Retinal pigment epithelial cell (primary cell): ENCODE data around the gene KDM5C.

Experiments
- DNase-seq: peaks from one replicate; pipeline ENCODE4 v3.0.0-alpha.2; 2010; ENCODE audit warnings: low read depth
- H3K4me3 ChIP-seq: 2 replicates; pipeline ENCODE4 v1.5.1; 2011; ENCODE audit warnings: mild to moderate bottlenecking, low read length, control low read depth, moderate library complexity
- CTCF ChIP-seq: conservative IDR thresholded peaks from 2 replicates; pipeline ENCODE4 v1.5.1; 2011; ENCODE audit warnings: low read depth, low read length, control low read depth, inconsistent platforms

KDM5C gene

DNA sequence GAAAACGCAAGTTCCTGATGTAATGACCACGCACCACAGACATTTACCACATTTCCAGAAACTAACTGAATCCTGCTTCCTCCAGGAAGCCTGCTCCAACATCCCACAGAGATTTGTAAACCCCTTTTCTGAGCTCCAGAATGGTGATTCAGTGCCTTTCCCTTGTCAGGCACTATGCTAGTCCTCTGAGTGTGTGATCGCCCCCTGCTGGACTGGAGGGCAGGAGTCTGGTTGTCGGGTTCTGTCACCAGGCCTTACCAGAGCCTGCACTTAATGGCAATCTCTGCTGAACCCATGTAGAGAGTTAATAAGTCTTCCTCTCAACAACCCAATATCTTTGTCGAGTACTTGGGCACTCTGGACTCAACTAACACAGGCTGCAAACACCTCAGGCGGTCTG, 14.5 kb upstream of the KDM5C start:
- no peak for DNase-seq
- no peak overlapping the region for H3K4me3 ChIP-seq
- TF ChIP-seq CTCF = peak; percentile 25

GRCh38 chrX:53237056-53237455, 12.0 kb upstream of the KDM5C start:
- H3K4me3 ChIP-seq = no peak overlapping the region
- no peak for TF ChIP-seq CTCF
- no peak for DNase-seq

DNA sequence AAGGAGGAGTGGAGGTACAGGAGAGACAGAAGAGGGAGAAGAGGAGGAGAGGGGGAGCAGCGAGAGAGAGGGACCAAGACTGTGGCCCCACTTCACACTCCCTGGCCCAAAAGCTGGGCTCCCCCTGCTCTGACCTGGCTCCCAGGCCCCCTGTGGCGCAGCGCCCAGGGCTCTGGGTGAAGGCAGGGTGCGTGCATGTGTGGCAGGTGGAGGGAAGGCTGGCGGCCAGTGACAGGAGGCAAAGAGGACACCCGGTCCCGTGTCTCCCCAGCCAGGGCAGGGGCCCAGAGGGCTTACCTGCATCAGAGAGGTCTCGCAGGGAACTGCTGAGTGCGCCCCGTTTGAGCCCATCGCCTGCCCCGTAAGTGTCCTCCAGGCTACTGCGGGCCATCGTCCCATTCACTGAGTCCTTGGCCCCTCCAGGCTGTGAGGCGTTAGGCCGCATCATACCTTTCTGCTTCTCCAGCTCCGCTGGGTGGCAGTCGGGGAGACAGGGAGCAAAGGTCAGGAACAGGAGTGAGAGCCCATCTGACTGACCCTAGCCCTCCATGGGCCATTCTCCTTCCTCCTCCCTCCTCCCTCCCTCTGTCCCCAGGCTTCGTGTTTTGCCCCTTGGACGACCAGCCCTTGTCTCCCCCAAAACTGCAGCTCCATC, 11.1 kb upstream of the KDM5C start:
- no peak overlapping the region for H3K4me3 ChIP-seq
- no peak for DNase-seq
- TF ChIP-seq CTCF = no peak

DNA sequence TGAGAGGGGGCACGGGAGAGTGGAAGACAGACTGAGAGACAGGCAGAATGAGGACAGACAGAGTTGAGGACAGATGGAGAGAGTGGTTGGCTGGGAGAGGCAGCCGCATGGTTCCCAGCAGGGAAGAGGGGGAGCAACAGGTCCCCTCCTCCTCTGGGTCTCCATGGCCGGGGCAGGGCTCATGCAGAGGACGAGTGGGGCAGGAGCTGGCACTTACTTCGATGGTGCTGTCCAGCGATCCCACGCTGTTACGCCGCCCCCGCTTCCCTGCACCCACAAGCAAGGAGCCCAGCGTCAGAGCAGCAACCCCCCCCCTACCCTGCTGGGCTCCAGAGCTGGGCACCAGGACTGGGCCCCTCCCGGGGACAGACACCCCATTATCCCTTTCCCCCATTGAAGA, 10.6 kb upstream of the KDM5C start:
- no peak overlapping the region for H3K4me3 ChIP-seq
- TF ChIP-seq CTCF = no peak
- DNase-seq = no peak

GRCh38 chrX:53234484-53234883, 9.5 kb upstream of the KDM5C start:
- no peak for DNase-seq
- no peak for TF ChIP-seq CTCF
- no peak overlapping the region for H3K4me3 ChIP-seq

GRCh38 chrX:53233536-53233935, 8.5 kb upstream of the KDM5C start:
- no peak for TF ChIP-seq CTCF
- no peak for DNase-seq
- H3K4me3 ChIP-seq = no peak overlapping the region

GRCh38 chrX:53230116-53230515, 5.1 kb upstream of the KDM5C start:
- DNase-seq = no peak
- no peak for TF ChIP-seq CTCF
- no peak overlapping the region for H3K4me3 ChIP-seq
